ENCODE data around the gene ABHD17A.
"Not testable (repeated sequence)": the region's sequence is repeated elsewhere in the genome, so short reads cannot be mapped to it uniquely, and the experiment has no call there.

The ABHD17A gene

DNA sequence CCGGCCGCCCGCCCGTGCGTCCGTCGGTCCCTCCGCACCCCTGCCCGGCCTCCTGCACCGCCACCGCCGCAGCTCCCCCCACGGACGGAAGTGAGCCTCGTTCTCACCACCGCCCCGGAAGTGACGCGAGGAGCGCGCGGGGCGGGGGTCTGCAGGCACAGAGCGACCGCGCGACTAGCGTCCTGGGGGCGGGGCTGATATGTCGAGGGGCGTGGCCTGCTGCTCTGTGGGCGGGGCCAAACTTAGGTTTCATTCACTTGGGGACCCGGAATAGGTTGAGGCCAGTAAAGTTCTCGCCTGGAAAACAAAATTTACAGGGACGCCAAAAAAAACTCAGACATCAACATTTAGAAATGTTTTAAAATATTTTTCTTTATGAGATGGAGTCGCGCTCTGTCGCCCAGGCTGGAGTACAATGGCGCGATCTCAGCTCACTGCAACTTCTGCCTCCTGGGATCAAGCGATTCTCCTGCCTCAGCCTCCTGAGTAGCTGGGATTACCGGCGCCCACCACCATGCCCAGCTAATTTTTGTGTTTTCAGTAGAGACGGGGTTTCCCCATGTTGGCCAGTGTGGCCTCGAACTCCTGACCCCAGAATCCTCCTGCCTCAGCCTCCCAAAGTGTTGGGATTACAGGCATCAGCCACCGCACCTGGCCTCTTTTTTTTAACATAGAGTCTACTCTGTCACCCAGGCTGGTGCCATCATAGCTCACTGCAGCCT is at the start of gene ABHD17A:
TSS of gene ABHD17A (minus strand) at position 99 of the 722 bp plus-strand sequence. CDS start 3,930 bp downstream, outside the sequence.
- not testable (repeated sequence) for DNase-seq (ENCODE audit: low read depth)

DNA sequence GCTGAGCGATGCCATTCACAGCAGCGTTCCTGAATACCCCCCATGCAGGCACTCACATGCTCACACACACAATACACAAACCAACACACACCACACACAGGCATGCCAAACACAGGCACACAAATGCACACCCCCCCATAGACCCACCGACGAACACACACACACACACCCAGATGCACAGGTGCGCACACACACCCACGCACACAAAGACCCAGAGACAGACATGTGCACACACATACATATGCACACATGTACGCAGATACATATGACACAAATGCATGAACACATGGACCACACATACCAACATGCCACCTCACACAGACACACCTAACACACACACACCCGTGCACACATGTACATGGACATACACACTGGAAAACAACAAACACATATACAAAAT is 48.6 kb upstream of the ABHD17A start:
- no peak for DNase-seq (ENCODE audit: low read depth)

DNA sequence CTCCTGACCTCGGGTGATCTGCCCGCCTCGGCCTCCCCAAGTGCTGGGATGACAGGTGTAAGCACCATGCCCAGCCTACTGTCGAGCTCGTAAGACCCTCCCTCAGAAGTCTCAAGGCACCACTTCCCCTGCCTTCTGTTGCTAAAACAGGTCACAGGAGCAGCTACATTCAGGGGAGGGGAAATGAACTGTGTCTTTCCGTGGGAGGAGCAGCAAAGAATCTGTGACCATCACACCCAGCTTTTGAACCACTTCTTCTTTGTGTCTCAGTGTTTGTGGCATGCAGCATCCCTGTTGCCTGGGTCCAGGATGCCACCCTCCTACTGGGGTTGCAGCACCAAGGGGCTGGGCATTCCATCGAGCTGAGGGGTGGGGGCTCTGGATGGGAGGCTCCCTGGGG is 47.9 kb upstream of the ABHD17A start:
- DNase-seq (ENCODE audit: low read depth) = no peak

DNA sequence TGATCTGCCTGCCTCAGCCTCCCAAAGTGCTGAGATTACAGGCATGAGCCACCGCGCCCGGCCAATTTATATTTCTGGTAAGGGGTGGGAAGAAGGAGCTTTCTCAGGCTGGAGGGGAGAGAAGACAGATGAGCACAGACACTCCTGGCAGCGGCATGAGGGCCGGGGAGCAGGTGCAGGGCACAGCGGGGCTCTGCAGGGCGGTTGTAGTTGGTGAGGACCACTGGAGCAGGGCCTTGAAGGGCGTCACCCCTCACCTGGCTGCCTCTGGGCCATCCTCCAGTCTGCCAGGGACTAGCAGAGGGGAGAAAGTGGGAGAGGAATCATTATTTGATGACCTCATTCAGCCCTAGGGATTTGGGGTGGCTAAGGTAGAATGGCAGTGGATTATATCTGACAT is 47.1 kb upstream of the ABHD17A start:
- no peak for DNase-seq (ENCODE audit: low read depth)

DNA sequence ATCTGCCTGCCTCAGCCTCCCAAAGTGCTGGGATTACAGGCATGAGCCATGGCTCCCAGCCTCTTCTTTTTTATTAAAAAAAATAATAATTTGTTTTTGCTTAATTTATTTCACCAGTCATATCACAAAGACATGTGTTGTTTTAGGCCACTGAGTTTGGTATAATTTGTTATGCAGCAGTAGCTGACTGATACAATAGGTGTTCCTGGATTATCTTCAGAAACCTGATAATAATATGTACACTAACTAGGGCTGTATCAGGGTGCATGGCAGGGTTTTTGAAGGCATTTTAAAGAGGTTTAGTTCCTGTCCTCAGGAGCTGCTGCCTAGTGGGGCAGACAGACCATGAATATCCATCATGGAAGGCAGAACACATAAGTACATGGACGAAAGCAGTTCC is 46.1 kb upstream of the ABHD17A start:
- no peak for DNase-seq (ENCODE audit: low read depth)

DNA sequence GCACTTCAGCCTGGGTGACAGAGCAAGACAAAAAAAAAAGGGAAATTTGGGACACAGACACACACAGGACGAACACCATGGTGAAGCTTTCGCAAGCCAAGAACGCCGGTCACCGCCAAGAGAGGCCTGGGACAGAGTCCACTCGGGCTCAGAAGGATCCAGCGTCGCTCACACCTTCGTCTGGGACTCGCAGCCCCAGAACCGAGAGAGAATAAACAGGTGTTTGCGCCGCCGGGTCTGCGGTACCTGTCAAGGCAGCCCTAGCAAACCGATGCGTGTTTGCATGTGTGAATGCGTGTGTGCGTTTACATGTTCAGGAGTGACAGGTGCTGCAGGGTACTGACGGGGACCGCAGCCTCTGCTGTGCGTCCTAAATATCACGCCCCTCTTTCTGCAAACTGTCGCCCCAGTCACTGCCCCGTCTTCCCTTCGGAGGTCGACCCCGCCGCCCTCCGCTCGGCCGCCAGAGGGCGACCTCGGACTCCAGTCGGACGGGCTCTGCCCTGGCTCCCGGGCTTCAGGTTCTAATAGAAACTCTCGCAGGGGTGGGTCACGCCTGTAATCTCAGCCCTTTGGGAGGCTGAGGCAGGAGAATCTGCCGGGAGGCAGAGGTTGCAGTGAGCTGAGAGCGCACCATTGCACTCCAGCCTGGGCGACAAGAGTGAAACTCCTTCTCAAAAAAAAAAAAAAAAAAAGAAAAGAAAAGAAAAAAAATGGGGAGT is 43.9 kb upstream of the ABHD17A start:
- no peak for DNase-seq (ENCODE audit: low read depth)

DNA sequence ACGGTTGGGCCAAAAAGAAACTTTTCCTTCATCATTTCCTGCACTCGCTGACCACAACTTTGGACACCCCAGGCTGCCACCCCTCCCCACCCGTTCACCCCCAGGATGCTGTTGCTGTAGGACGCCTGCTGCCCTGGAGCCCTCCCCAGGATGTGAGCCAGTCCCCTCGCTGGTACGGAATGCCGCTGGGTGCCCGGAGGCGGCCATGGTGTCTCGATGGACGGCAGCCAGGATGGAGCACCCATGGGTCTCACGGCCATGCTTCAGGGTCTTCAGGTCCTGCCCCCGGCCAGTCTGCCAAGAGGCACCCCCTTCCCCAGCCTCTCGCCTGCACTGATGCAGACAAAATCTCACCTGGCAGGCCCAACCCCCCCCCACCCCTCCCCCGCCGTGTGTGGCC is 40.2 kb upstream of the ABHD17A start:
- DNase-seq (ENCODE audit: low read depth) = no peak

DNA sequence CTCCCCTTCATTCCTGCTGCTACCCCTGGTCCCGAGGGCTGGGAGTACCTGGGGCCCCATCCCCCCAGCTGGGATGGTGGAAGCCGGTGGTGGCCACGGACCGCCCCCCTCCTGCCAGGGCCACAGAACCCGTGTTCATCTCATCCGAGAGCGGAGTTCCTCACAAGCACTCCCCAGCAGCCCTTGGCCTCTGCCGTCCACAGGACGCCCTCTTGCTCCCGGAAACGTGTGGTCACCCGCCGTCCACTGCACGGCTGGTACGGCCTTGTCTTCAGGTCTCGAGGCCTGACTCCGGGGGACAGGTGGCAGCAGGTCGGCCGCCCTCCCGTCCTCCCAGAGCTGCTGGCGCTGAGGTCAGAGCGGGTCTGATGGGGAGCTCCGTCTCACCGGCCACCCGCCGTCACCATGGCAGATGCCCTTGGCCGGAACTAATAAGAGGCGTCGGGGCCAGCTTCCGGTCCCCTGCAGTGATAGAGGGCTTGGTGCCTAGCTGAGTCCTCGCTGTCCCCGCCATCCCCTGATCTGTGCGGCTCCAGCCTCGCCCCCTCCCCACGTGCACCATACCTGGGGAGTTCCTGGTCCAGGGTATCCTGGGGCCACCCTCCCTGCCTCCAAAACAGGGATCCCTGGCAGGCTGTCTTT is 39.1 kb upstream of the ABHD17A start:
- DNase-seq (ENCODE audit: low read depth) = no peak

DNA sequence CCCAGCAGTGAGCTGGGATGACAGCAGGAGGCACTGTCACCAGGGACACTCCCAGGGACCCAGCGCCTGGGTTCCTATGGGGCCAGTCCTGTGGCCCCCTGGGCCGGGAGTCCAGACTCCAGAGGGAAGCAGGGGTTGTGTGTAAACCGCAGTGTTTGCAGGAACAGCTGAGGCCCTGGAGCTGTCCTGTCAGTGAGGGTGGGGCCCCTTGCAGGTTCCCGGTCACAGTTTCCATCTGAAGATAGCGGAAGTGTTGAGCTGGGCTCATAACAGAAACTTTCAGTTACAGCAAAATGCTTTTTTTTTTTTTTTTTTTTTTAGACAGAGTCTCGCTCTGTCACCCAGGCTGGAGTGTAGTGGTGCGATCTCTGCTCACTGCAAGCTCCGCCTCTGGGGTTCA is 38.0 kb upstream of the ABHD17A start:
- no peak for DNase-seq (ENCODE audit: low read depth)

DNA sequence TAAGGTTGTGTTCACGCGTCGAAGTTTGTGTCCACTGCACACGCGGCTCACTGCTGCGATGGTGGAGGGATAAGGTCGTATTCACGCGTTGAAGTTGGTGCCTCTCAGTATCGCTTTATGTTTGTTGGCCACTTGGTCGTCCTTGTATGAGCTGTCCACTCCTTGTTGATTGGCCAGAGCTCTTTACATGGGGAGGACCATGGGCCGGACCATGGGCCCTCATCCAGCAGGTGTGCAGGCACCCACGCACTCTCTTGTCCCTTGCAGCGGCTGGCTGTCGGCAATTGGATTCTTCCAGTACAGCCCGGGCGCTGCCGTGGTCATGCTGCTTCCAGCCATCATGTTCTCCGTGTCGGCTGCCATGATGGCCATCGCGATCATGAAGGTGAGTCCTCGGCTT is 37.5 kb upstream of the ABHD17A start:
- no peak for DNase-seq (ENCODE audit: low read depth)

DNA sequence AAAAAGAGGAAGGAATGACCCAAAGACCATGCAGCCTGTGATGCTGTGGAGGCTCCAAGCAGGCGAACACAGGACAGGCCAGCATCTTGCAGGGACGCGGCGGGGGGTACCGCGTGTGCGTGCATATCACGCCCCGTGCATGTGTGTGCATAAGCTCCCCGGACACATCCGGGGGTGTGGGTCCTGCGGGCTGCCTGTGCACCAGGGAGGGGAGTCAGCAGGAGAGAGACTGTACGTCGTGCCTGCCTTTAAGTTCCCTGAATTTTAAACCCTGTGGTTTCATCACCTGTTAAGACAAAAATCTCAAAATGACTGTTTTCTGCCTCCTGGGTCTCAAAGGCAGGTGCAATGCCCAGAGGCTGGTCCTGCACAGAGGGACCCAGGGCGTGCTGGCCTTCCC is 36.5 kb upstream of the ABHD17A start:
- DNase-seq (ENCODE audit: low read depth) = no peak

DNA sequence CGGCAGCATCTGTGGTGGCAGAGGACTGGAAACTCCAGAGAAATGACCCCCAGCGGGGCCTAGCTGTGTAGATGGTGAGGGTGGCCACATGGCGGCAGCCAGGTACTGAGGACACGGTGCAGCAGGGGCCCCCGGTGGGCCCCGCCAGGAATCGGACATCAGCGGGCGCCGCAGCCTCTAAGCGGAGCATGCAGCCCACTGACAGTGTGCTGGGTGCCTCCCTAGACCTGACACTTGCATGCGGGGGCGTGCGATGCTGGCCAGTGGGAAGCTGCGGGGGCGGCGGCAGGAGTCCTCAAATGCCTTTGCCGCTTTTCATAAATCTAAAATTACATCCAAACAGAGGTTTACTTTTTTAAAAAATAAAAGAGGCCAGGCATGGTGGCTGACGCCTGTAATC is 36.0 kb upstream of the ABHD17A start:
- no peak for DNase-seq (ENCODE audit: low read depth)

DNA sequence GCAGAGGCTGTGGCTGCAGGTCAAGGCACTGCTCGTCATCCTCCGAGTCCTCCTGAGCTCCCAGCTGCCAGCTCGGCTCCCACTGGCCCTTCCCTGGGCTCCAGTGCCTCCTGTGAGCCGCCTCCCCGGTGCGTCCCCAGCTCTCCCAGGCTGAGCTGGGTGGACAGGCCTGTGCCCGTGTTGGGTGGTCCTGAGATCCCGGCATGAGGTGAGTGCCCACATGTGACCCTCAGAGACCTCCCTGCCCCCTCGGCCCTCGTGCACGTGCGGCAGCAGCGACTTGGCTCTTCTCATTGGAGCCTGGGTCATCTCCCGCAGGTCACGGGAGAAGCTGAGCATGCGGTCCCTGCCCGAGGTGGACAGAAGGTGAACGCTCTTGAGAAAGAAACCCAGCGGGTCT is 35.3 kb upstream of the ABHD17A start:
- no peak for DNase-seq (ENCODE audit: low read depth)

DNA sequence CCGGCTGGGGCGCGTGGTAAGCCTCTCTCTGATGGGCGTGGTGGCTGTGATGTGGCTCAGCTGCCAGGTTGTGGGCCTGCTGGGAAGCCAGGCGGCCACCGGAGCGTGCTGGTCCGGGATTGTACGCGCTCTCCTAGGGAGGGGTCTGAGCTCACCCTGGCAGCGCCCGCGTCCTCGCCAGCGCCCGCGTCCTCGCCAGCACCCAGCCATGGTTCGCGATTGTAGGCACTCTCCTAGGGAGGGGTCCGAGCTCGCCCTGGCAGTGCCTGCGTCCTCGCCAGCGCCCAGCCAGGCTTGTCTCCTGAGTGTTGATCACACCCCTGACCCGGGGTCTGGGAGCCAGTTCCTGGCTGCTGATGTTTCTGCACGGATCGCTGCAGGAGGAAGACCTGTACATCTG is 33.7 kb upstream of the ABHD17A start:
- DNase-seq (ENCODE audit: low read depth) = no peak

DNA sequence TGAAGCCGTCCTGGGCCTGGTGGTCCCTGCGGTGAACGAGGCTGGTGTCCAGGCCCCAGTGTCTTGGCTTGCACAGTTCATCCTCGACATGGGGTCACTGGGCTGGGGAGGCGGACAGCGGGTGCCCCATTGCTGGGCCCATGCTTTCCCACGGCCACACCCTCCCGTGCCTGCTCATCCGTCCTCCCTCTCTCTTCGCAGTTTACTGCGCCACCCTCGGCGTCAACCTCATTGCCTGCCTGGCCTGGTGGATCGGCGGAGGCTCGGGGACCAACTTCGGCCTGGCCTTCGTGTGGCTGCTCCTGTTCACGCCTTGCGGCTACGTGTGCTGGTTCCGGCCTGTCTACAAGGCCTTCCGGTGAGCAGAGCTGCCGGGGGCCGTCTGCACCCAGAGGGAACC is 32.6 kb upstream of the ABHD17A start:
- DNase-seq (ENCODE audit: low read depth) = no peak

DNA sequence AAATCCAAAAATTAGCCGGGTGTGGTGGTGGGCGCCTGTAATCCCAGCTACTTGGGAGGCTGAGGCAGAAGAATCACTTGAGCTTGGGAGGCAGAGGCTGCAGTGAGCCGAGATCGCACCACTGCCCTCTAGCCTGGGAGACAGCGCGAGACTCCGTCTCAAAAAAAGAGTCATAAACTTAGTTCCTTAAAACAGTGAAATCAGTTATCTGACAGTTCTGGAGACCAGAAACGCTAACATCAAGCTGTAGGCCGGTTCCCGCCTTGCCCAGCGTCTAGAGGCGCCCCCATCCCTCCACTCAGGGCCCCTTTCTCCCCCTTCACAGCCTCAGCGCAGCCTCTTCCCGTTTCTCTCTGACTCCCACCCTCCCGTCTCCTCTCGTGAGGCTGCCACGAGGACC is 31.9 kb upstream of the ABHD17A start:
- no peak for DNase-seq (ENCODE audit: low read depth)

DNA sequence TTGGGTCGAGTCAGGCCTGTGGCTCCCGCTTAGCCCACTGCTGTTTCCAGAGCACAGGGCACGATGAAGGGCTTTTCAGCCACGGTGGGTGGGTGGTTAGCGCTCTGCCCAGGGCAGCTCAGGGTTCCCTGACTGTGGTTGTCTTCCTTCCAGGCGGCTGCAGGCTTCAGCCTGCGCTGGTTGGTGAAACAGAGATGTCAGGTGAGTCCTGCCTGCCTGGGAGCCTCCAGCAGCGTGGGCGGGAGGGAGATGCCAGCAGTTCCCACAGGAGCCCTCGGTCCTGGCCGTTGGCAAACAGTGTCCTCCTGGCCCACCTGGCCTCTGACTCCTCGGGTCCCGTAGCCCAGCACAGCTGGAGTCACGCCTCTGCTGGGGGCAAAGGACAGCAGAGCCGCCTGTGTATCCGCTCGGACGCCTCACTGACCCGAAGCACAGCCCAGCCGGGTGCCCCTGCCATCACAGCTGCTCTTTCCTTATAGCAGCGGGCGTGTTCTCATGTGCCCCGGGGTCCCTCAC is 29.6 kb upstream of the ABHD17A start:
- no peak for DNase-seq (ENCODE audit: low read depth)

DNA sequence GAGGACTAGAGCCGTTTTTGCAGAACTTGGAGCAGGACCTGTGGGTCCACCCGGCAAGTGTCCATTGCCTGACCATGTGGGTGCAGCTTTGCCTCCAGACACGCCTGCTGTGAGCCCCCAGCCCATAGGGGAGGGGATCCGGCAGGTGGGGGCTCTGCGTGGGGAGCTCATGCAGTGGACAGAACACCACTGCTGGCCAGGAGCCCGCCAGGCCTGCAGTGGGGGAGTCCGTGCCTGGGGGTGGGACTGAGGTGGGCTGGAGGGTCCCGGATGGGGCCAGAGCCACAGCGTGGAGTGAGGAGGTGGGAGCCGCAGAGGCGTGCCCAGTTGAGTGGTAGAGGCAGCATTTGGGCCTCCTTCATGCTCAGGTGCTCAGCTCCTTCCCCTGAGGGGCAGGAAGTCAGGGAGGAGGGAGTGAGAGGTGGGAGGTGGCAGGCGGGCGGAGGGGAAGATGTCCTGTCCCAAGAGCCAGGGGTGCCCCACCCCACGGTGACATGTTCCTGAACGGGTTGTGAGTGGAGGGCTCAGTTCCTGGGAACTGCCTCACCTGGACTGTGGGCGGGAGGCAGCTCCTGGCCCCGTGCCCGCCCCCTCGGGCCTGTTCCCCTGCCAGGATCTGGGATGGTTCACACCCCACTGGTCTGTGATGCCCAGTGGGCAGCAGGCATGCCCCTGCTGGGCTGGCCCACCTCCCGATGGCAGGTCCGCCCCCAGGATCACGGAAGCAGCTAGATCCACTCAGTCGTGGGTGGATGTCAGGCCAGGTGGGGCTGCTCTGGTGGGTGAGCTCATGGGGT is 28.7 kb upstream of the ABHD17A start:
- no peak for DNase-seq (ENCODE audit: low read depth)

DNA sequence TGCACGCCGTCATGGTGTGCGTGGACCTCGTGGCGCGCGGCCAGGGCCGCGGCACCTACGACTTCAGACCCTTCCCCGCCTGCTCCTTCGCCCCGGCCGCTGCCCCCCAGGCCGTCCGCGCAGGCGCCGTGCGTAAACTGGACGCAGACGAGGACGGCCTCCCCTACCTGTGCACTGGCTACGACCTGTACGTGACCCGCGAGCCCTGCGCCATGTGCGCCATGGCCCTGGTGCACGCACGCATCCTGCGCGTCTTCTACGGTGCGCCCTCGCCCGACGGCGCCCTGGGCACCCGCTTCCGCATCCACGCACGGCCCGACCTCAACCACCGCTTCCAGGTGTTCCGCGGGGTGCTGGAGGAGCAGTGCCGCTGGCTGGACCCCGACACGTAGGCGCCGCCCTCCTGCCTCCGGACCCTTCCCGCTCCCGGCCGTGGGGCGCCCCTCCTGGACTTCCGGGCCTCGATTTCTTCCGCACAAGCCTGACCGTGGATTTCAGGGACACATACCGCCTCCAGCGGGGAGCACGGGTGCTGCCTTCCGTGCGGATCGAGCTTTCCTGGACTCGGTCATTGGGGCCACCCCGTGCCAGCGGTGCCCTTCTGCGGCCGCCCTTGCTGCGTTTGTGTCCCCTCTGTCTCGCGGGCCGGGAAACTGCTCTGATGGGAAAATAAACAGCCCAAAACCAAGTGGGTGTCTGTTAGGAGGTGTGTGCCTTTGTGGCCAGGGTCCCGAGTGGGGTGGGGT is 27.6 kb upstream of the ABHD17A start:
- DNase-seq (ENCODE audit: low read depth) = no peak

DNA sequence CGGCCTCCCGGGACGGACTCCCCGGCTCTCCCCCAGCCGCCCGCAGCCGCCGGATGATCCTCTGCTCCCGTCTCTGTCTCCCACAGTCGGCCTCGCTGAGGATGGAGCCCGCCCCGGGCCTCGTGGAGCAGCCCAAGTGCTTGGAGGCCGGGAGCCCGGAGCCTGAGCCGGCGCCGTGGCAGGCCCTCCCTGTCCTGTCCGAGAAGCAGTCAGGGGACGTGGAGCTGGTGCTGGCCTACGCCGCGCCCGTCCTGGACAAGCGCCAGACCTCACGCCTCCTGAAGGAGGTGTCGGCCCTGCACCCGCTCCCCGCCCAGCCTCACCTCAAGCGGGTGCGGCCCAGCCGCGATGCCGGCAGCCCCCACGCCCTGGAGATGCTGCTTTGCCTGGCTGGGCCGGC is 26.7 kb upstream of the ABHD17A start:
- DNase-seq (ENCODE audit: low read depth) = no peak

DNA sequence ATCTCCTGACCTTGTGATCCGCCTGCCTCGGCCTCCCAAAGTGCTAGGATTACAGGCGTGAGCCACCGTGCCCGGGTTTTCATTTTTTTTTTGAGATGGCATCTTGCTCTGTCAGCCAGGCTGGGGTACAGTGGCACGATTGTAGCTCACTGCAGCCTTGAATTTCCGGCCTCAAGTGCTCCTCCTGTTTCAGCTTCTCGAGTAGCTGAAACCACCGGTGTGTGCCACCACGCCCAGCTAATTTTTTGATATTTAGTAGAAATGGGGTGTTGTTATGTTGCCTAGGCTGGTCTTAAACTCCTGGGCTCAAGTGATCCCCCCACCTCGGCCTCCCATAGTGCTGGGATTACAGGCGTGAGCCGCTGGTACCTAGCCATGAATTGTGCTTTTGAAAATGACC is 25.8 kb upstream of the ABHD17A start:
- DNase-seq (ENCODE audit: low read depth) = no peak

DNA sequence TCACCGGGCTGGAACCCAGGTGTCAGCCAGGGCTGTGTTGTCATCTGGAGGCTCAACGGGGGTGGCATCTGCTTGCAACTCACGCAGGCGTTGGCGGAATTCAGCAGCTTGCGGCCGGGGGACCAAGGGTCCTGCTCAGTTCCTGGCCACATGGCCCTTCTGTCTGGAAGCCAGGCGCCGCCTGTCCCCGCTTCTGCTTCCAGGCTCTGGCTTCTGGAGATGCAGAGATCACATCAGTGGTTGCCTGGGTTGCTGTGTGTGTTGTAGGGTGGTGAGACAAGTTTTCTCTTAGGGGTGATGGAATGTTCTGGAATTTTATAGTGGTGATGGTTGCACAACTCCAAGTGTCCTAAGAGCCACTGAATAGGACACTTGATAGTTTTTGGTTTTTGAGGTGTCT is 24.9 kb upstream of the ABHD17A start:
- no peak for DNase-seq (ENCODE audit: low read depth)

Measured in HS-5 (cell line).